HEK293 (cell line): ENCODE results near the gene ELAVL4.

Source experiments
- CTCF ChIA-PET: fragments of 350-600 bp; formaldehyde crosslinking; extraction: SDS; loops from one replicate; lab custom pipeline; 2021; ENCODE audit warnings: antibody characterized with exemption; lab: Yijun Ruan, JAX
- POLR2A ChIA-PET: fragments of 300-600 bp; formaldehyde crosslinking; extraction: SDS; loops from one replicate; lab custom pipeline; 2020; ENCODE audit warnings: antibody characterized with exemption, inconsistent platforms; lab: Yijun Ruan, JAX
- H3K27ac ChIP-seq: fragments of 200-500 bp; sonication (Bioruptor generic); 2 replicates; pipeline ENCODE4 v1.5.1; 2014; ENCODE audit warnings: low read depth, low read length, control low read depth, inconsistent platforms; ENCODE audit errors: extremely low read depth
- H3K36me3 ChIP-seq, 2 experiments: fragments of 200-500 bp in 1 of 2; sonication (Bioruptor generic) in 1 of 2; 1 replicate in 1 of 2; 2 replicates in 1 of 2; pipeline ENCODE4 v1.5.1; 2014 to 2017; ENCODE audit warnings: inconsistent platforms in 2 of 2, low read length in 2 of 2; ENCODE audit not compliant: control insufficient read depth in 2 of 2, insufficient read depth in 1 of 2
- H3K4me1 ChIP-seq: fragments of 200-500 bp; sonication (Bioruptor generic); 2 replicates; pipeline ENCODE4 v1.5.1; 2014; ENCODE audit warnings: mild to moderate bottlenecking, low read length, inconsistent platforms; ENCODE audit not compliant: control insufficient read depth, insufficient read depth
- H3K4me3 ChIP-seq: 2 replicates; pipeline ENCODE4 v1.5.1; 2011; ENCODE audit warnings: low read depth, mild to moderate bottlenecking, control low read depth, low read length, moderate library complexity
- H3K9me3 ChIP-seq: fragments of 200-500 bp; sonication (Bioruptor generic); 2 replicates; pipeline ENCODE4 v1.5.1; 2014; ENCODE audit warnings: low read depth, low read length, inconsistent platforms; ENCODE audit not compliant: control insufficient read depth, insufficient read depth
- MEIS1 ChIP-seq: sonication (generic); formaldehyde crosslinking; IDR thresholded peaks from 2 replicates; pipeline ENCODE4 v1.8.1; 2022; ENCODE audit warnings: missing genetic modification reagents, mild to moderate bottlenecking, borderline replicate concordance
- PRDM10 ChIP-seq: fragments of 450-650 bp; formaldehyde crosslinking; IDR thresholded peaks from 2 replicates; pipeline ENCODE4 v1.5.1; 2016; ENCODE audit warnings: missing biosample characterization, missing genetic modification characterization
- PRDM2 ChIP-seq: fragments of 450-650 bp; formaldehyde crosslinking; IDR thresholded peaks from 2 replicates; pipeline ENCODE4 v1.5.1; 2016; ENCODE audit warnings: missing biosample characterization, missing genetic modification characterization, borderline replicate concordance
- SP2 ChIP-seq: fragments of 450-650 bp; formaldehyde crosslinking; IDR thresholded peaks from 2 replicates; pipeline ENCODE4 v1.5.1; 2016; ENCODE audit warnings: missing biosample characterization, missing genetic modification characterization
- SP3 ChIP-seq: fragments of 450-650 bp; formaldehyde crosslinking; IDR thresholded peaks from 2 replicates; pipeline ENCODE4 v1.5.1; 2016; ENCODE audit warnings: missing biosample characterization, missing genetic modification characterization
- ZEB2 ChIP-seq: fragments of 450-650 bp; formaldehyde crosslinking; IDR thresholded peaks from 2 replicates; pipeline ENCODE4 v1.5.1; 2016; ENCODE audit warnings: missing biosample characterization, missing genetic modification characterization
- ZNF140 ChIP-seq: fragments of 450-650 bp; formaldehyde crosslinking; IDR thresholded peaks from 2 replicates; pipeline ENCODE4 v1.5.1; 2016; ENCODE audit warnings: missing biosample characterization, missing genetic modification characterization
- ZNF155 ChIP-seq: fragments of 450-650 bp; formaldehyde crosslinking; IDR thresholded peaks from 2 replicates; pipeline ENCODE4 v1.5.1; 2016; ENCODE audit warnings: missing biosample characterization, missing genetic modification characterization
- ZNF202 ChIP-seq: fragments of 450-650 bp; formaldehyde crosslinking; IDR thresholded peaks from 2 replicates; pipeline ENCODE4 v1.5.1; 2016; ENCODE audit warnings: missing biosample characterization, missing genetic modification characterization, borderline replicate concordance
- ZNF223 ChIP-seq: fragments of 450-650 bp; formaldehyde crosslinking; IDR thresholded peaks from 2 replicates; pipeline ENCODE4 v1.5.1; 2016; ENCODE audit warnings: missing biosample characterization, missing genetic modification characterization
- ZNF280D ChIP-seq: fragments of 450-650 bp; formaldehyde crosslinking; IDR thresholded peaks from 2 replicates; pipeline ENCODE4 v1.5.1; 2016; ENCODE audit warnings: missing biosample characterization, missing genetic modification characterization
- ZNF354C ChIP-seq: fragments of 450-650 bp; formaldehyde crosslinking; IDR thresholded peaks from 2 replicates; pipeline ENCODE4 v1.5.1; 2016; ENCODE audit warnings: missing biosample characterization, missing genetic modification characterization, low read depth, borderline replicate concordance
- ZNF37A ChIP-seq: fragments of 450-650 bp; IDR thresholded peaks from 2 replicates; pipeline ENCODE4 v1.5.1; 2018; ENCODE audit warnings: missing biosample characterization, missing genetic modification characterization
- ZNF433 ChIP-seq: fragments of 450-650 bp; formaldehyde crosslinking; IDR thresholded peaks from 2 replicates; pipeline ENCODE4 v1.5.1; 2016; ENCODE audit warnings: missing biosample characterization, missing genetic modification characterization, low read depth
- ZNF561 ChIP-seq: fragments of 450-650 bp; IDR thresholded peaks from 2 replicates; pipeline ENCODE4 v1.5.1; 2018; ENCODE audit warnings: missing biosample characterization, missing genetic modification characterization, borderline replicate concordance
- ZNF580 ChIP-seq: fragments of 450-650 bp; formaldehyde crosslinking; IDR thresholded peaks from 2 replicates; pipeline ENCODE4 v1.5.1; 2016; ENCODE audit warnings: missing biosample characterization, missing genetic modification characterization
- ZNF654 ChIP-seq: fragments of 450-650 bp; formaldehyde crosslinking; IDR thresholded peaks from 2 replicates; pipeline ENCODE4 v1.5.1; 2016; ENCODE audit warnings: low read depth, missing biosample characterization, missing genetic modification characterization
- ZNF670 ChIP-seq: fragments of 450-650 bp; formaldehyde crosslinking; IDR thresholded peaks from 2 replicates; pipeline ENCODE4 v1.5.1; 2016; ENCODE audit warnings: missing biosample characterization, missing genetic modification characterization, low read depth
- ZSCAN4 ChIP-seq: fragments of 450-650 bp; formaldehyde crosslinking; IDR thresholded peaks from 2 replicates; pipeline ENCODE4 v1.5.1; 2017; ENCODE audit warnings: missing biosample characterization, missing genetic modification characterization

The ELAVL4 gene

GRCh38 chr1:50175719-50176639, 67.3 kb downstream of the ELAVL4 start:
- TF ChIP-seq ZSCAN4 (tag by site-specific recombination) (no peak), PRDM10 (no peak), ZNF561 (tag by site-specific recombination) (no peak), ZNF202 (tag by site-specific recombination) (no peak), ZEB2 (tag by site-specific recombination) (no peak), ZNF580 (tag by site-specific recombination) (no peak), ZNF654 (tag by site-specific recombination) (no peak), SP3 (tag by site-specific recombination) (no peak), ZNF37A (no peak), MEIS1 (CRISPR knock-in tag) (no peak), ZNF280D (tag by site-specific recombination) (no peak), ZNF433 (tag by site-specific recombination) (no peak), PRDM2 (no peak), ZNF670 (no peak), ZNF223 (tag by site-specific recombination) (no peak), ZNF140 (tag by site-specific recombination) (no peak), ZNF155 (tag by site-specific recombination) (no peak), ZNF354C (tag by site-specific recombination) (no peak), SP2 (no peak)
- TF ChIP-seq, all 188 proteins: peak for 0
- no peak overlapping the region for H3K4me3 ChIP-seq
- POLR2A ChIA-PET = no interaction called here
- 0 out of 2 replicates have a peak, but pooled peaks cover 2% of the 10 kb centered on the region for H3K4me1 ChIP-seq
- no peak overlapping the region for H3K27ac ChIP-seq
- H3K36me3 ChIP-seq = no peaks in the 10 kb centered on the region
- CTCF ChIA-PET = interaction anchor here (0.8 kb wide), 1 partner anchor 1244 kb away, joined by 4 read pairs; no protein-coding TSS in a partner anchor
- no peaks in the 10 kb centered on the region for H3K9me3 ChIP-seq
